ENCODE data around the gene EPHB2. TPM values are rescaled to one million over a fixed set of nuclear protein-coding genes. Genes with fewer than 3 reads are reported as not detected.

Gene EPHB2
- polyA plus RNA-seq, 1 donor from 2014 or later: 22.8 TPM

DNA sequence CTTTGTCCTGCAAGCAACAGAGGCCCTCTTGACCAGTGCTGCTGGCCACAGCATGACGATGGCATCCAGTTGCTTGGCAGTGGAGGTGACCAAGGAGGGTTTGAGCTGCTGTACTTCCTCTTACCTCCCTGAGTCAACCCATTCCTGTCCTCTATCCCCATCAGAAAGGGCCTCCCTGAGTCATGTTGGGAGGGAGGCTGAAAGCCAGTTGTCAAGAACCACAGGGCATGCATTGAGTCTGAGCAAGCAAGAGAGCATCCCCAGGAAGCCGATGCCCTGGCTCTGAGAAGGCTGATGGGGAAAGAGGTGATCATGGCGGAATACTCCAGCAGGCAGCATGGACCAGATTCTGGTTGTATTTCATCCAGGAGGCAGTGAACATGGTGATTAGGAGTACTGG is 192.5 kb downstream of the EPHB2 start:
- no peak for TF ChIP-seq RAD21 (conservative IDR thresholded peaks at IDR 0.05)
- TF ChIP-seq POLR2AphosphoS5 (IDR thresholded peaks at IDR 0.05): no peak
- TF ChIP-seq, protein P1, sequence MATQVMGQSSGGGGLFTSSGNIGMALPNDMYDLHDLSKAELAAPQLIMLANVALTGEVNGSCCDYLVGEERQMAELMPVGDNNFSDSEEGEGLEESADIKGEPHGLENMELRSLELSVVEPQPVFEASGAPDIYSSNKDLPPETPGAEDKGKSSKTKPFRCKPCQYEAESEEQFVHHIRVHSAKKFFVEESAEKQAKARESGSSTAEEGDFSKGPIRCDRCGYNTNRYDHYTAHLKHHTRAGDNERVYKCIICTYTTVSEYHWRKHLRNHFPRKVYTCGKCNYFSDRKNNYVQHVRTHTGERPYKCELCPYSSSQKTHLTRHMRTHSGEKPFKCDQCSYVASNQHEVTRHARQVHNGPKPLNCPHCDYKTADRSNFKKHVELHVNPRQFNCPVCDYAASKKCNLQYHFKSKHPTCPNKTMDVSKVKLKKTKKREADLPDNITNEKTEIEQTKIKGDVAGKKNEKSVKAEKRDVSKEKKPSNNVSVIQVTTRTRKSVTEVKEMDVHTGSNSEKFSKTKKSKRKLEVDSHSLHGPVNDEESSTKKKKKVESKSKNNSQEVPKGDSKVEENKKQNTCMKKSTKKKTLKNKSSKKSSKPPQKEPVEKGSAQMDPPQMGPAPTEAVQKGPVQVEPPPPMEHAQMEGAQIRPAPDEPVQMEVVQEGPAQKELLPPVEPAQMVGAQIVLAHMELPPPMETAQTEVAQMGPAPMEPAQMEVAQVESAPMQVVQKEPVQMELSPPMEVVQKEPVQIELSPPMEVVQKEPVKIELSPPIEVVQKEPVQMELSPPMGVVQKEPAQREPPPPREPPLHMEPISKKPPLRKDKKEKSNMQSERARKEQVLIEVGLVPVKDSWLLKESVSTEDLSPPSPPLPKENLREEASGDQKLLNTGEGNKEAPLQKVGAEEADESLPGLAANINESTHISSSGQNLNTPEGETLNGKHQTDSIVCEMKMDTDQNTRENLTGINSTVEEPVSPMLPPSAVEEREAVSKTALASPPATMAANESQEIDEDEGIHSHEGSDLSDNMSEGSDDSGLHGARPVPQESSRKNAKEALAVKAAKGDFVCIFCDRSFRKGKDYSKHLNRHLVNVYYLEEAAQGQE (IDR thresholded peaks at IDR 0.05; ENCODE audit: borderline replicate concordance): no peak
- no peak for TF ChIP-seq EP300 (conservative IDR thresholded peaks at IDR 0.05; ENCODE audit: poor library complexity, severe bottlenecking)
- TF ChIP-seq, protein P2, sequence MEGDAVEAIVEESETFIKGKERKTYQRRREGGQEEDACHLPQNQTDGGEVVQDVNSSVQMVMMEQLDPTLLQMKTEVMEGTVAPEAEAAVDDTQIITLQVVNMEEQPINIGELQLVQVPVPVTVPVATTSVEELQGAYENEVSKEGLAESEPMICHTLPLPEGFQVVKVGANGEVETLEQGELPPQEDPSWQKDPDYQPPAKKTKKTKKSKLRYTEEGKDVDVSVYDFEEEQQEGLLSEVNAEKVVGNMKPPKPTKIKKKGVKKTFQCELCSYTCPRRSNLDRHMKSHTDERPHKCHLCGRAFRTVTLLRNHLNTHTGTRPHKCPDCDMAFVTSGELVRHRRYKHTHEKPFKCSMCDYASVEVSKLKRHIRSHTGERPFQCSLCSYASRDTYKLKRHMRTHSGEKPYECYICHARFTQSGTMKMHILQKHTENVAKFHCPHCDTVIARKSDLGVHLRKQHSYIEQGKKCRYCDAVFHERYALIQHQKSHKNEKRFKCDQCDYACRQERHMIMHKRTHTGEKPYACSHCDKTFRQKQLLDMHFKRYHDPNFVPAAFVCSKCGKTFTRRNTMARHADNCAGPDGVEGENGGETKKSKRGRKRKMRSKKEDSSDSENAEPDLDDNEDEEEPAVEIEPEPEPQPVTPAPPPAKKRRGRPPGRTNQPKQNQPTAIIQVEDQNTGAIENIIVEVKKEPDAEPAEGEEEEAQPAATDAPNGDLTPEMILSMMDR (IDR thresholded peaks at IDR 0.05; ENCODE audit: poor library complexity, severe bottlenecking): no peak
- TF ChIP-seq SMC3 (conservative IDR thresholded peaks at IDR 0.05; ENCODE audit: poor library complexity): no peak
- TF ChIP-seq MXI1 (conservative IDR thresholded peaks at IDR 0.05; ENCODE audit: poor library complexity, severe bottlenecking): no peak
- TF ChIP-seq TAF1 (IDR thresholded peaks at IDR 0.05; ENCODE audit: low read depth): no peak
- TF ChIP-seq EZH2 (IDR thresholded peaks at IDR 0.05; ENCODE audit: borderline replicate concordance, insufficient read depth, low read length, poor library complexity, severe bottlenecking): no peak
- Histone ChIP-seq H3K4me2 (ENCODE audit: low read length) (no peak overlapping the region), H3K4me3 (ENCODE audit: low read length) (no peak overlapping the region), H3K27me3 (ENCODE audit: insufficient read depth, low read depth, low read length) (no peaks in the 10 kb centered on the region), H3F3A (ENCODE audit: insufficient read depth, low read length, poor library complexity, severe bottlenecking) (no peaks in the 10 kb centered on the region), H3K27ac (ENCODE audit: low read length) (no peak overlapping the region), H3K79me2 (replicated peaks; ENCODE audit: insufficient read depth, low read length) (no peaks in the 10 kb centered on the region), H3K36me3 (ENCODE audit: insufficient read depth, low read length) (peaks cover 10% of the 10 kb centered on the region), H4K20me1 (ENCODE audit: insufficient read depth) (no peaks in the 10 kb centered on the region), H3K9me2 (ENCODE audit: insufficient read depth, low read length) (no peaks in the 10 kb centered on the region), H2AFZ (ENCODE audit: low read depth, low read length) (no peak overlapping the region), H3K9me3 (ENCODE audit: low read length) (no peaks in the 10 kb centered on the region), H3K9ac (ENCODE audit: low read length) (no peak overlapping the region)

DNA sequence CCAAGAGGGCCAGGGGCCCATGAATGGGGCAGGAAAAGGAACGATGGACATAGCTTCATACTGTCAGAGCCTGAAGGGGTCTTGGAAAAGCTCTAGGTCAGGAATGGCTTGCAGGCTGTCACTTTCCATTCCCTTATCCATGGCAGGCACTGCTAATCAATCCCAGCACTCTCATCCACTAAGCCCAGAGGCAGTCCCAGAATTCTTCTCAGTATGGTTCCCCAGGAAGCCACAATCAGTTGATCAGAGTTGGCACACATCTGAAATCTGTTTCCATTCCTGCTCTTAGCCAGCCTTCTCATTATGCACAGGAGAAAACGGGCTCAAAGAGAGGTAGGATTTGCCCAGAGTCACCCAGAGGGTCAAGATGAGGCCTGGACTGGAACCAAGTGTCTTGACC is 196.3 kb downstream of the EPHB2 start:
- peaks cover 34% of the 10 kb centered on the region for H3K36me3 ChIP-seq (ENCODE audit: insufficient read depth, low read length)

More for the DNA sequence above, 196.3 kb downstream of the EPHB2 start:
- no peak overlapping the region for H3K4me3 ChIP-seq (ENCODE audit: low read length)
- H3K4me2 ChIP-seq (ENCODE audit: low read length): no peak overlapping the region
- H3K9me2 ChIP-seq (ENCODE audit: insufficient read depth, low read length): no peaks in the 10 kb centered on the region
- no peaks in the 10 kb centered on the region for H3K27me3 ChIP-seq (ENCODE audit: insufficient read depth, low read depth, low read length)
- H3K9ac ChIP-seq (ENCODE audit: low read length): no peak overlapping the region
- no peaks in the 10 kb centered on the region for H3F3A ChIP-seq (ENCODE audit: insufficient read depth, low read length, poor library complexity, severe bottlenecking)
- no peak overlapping the region for H2AFZ ChIP-seq (ENCODE audit: low read depth, low read length)
- no peaks in the 10 kb centered on the region for H4K20me1 ChIP-seq (ENCODE audit: insufficient read depth)
- no peak overlapping the region for H3K27ac ChIP-seq (ENCODE audit: low read length)
- H3K79me2 ChIP-seq (replicated peaks; ENCODE audit: insufficient read depth, low read length): no peaks in the 10 kb centered on the region
- H3K9me3 ChIP-seq (ENCODE audit: low read length): no peaks in the 10 kb centered on the region
- TF ChIP-seq TAF1 (IDR thresholded peaks at IDR 0.05; ENCODE audit: low read depth) (no peak), RAD21 (conservative IDR thresholded peaks at IDR 0.05) (no peak), EP300 (conservative IDR thresholded peaks at IDR 0.05; ENCODE audit: poor library complexity, severe bottlenecking) (no peak), POLR2AphosphoS5 (IDR thresholded peaks at IDR 0.05) (no peak)
- TF ChIP-seq, protein P1 (IDR thresholded peaks at IDR 0.05; ENCODE audit: borderline replicate concordance): no peak
